Measurements from ENCODE around the gene IPO4. TPM values are rescaled to one million over a fixed set of nuclear protein-coding genes. Genes with fewer than 3 reads are reported as not detected.

Gene IPO4
- total RNA-seq, 1 donor from 2014 or later = 48.1 TPM

DNA sequence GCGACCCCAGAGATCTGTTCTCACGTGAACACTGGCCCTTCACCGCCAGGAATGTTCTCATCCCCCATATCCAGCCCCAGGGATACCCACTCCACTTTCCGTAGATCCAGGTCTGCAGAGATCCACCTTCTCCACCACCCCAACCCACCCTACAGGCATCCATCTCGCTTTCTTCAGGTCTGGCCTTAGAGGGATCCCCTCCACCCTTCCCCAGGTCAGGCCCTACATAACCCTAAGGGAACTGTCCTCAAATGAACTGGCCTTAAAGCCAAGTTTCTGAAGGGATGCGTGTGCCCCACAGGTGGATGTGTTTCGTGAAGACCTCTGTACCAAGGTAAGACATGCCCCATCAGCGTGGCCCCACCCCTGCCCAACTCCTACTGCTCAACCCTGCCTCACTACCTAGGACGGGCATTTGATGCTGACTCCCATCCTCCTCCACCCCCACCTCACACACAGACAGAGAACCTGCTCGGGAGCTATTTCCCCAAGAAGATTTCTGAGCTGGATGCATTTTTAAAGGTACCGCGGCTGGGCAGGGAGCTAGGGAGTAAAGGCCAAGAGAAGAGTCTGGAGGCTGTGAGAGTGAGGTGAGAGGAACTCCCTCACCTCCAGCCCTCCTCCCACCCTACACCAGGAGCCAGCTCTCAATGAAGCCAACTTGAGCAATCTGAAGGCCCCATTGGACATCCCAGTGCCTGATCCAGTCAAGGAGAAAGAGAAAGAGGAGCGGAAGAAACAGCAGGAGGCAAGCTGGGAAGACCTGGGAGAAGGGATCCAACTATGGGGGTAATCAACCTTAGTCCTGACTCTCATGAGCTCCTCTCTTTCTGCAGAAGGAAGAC, 51.7 kb downstream of the IPO4 start:
- intact Hi-C loops (cut with micrococcal nuclease) = loop anchor here (1.0 kb wide), 6 partner anchors 9 to 134 kb away; partner anchors contain the start of genes DCAF11, IPO4, IRF9 and NRL

DNA sequence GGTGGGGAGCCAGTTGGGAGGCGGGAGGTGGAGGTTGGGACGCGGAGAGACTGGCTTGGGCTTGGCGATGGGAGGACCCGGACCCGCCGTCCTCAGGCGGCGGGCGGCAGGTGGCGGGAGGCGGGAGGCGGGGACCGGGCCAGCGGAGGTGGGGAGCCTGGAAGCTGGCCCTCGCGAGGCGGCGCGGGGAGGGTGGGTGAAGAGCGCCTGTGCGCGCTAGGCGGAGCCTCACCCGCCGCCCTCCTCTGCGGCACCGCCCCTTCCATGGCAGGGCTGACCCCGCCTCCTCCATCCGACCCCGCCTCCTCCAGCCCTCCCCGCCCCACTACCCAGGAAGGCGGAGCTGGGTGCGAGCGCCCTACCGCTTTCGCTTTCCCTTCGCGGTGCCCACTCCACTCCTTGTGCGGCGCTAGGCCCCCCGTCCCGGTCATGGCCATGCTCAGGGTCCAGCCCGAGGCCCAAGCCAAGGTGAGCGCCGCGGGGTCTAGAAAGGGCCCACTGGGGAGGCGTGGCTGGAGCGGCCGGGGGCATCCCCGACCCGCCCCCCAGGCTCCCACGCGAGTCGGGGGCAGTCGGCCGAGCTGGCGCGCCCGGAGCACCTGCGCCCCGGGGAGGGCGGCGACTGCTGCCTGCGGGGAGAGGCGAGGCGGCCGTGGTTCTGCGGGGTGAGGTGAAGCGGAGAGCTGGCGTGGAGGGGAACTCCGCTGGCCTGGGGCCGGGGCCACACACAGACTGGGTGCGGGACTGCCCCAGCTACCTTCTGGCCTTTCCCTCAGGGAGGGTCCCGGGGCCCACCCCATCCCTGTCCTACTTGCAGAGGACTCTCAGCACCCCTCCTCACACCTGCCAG, 52.6 kb downstream of the IPO4 start, which contains the start of gene PSME1:
PSME1 (plus strand) TSS at position 361 of the 850 bp plus-strand sequence; CDS start at position 430, 69 bp downstream.
- intact Hi-C loops (cut with micrococcal nuclease) = loop anchor here (1.0 kb wide), 6 partner anchors 10 to 135 kb away; partner anchors contain the start of genes DCAF11, IPO4, IRF9 and NRL

DNA sequence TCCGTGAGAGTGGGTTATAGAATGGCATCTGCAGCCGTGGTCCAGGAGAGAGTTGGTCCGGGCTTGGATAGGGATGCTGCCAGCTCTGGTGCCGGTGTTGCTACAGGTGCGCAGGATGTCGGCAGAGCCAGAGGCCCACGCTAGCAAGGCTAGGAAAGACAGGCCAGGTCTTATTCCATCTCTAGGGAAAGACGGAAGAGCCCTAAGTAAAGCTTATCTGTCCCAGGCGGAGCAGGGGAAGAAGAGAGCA, 53.1 kb downstream of the IPO4 start:
- intact Hi-C loops (cut with micrococcal nuclease) = no loop called here

DNA sequence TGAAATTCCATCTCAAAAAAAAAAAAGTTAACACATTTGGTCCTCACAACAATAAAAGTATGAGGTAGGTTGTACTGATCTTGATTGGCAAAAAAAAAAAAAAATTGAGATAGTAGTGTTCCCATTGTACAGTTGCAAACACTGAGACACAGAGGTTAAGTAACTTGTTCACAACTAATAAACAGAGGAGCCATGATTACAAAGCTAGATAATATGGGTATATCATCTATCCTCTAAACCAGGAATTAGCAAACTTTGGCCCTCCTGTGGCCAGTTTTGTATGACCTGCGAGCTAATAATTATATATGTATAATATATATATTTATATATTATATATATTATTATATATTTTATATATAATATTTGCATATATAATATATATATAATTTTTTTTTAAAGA, 54.9 kb downstream of the IPO4 start:
- intact Hi-C loops (cut with micrococcal nuclease) = no loop called here

DNA sequence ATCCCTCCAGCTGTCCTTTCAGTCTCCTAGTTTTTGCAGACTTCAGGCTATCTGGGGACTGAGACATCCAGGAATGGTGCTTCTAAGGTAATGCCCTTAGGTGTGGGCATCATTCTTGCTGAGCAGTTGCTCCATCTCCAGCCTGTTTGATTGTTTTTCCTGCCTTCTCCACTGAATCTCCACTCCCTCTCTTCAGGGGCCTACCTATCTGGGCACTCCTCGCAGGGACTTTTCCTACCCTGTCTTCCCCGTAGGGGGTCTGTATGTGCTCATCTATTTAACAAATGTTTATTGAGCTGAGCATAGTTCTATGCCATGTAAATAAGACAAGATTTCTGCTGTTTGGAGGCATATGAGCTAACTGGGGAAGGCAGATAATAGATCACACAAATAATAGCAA, 55.6 kb downstream of the IPO4 start:
- intact Hi-C loops (cut with micrococcal nuclease) = no loop called here

DNA sequence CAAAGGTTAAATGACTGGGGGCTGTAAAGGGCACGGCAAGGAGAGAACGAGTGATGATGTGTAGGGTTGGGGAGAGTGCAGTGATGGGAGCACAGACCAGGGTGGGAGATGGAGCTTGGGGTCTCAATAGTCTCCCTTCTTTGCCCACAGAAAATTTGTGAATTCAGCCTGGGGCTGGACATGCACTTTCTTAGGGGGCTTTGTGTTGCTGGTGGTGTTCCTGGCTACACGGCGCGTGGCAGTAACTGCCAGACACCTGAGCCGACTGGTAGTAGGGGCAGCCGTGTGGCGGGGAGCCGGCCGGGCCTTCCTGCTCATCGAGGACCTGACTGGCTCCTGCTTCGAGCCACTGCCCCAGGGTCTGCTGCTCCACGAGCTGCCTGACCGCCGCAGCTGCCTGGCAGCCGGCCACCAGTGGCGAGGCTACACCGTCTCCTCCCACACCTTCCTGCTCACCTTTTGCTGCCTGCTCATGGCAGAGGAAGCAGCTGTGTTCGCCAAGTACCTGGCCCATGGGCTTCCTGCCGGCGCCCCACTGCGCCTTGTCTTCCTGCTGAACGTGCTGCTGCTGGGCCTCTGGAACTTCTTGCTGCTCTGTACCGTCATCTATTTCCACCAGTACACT, 56.4 kb downstream of the IPO4 start:
- intact Hi-C loops (cut with micrococcal nuclease) = no loop called here

DNA sequence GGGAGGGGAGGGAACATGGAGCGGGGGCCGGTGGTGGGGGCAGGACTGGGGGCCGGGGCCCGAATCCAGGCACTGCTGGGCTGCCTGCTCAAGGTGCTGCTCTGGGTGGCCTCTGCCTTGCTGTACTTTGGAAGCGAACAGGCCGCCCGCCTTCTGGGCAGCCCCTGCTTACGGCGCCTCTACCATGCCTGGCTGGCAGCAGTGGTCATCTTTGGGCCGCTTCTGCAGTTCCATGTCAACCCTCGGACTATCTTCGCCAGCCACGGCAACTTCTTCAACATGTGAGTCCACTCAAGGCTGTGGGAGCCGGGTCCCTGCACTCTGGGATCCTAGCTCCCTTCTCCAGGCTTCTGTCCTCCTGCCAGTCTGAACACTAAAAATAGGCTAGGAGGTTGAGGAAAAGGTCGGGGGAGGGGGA, 57.1 kb downstream of the IPO4 start:
- intact Hi-C loops (cut with micrococcal nuclease) = no loop called here

DNA sequence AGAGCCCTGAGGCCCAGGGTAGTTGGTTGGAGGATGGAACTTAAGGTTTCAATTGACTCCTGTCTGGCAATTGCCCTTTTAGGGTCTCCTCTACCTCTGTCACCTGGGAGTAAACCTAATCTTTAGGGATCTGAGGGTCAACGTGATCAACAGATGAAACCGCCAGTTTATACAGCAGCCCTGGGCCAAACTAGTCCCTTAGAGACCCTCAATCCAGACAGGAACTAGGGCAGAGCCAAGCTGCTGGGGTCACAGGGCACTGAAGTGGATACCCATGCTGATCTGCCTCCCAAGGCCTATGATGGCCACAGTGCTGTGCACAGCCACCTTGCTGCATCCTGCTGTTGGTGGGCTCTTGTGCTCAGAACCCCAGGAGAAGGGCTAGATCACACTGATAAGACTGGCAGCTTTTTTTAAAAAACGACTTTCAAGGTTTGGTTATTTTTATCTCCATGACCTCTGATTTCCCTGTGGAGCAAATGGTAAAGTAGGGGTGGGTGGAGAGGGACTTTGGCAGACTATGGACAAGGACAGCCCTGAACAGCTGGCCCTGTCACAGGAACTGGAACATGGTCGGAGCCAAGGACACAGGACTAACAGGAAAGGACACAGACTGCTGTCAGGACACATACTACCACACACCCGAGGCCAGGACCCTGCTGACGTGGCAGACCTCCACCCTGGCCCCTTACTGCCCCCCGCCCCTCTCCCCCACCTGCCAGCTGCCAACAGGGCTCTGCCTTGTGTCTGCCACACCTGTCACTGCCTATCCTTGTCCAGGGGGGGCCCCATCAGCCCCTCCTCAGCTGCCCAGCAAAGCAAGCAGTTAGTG, 57.7 kb downstream of the IPO4 start:
- intact Hi-C loops (cut with micrococcal nuclease) = no loop called here

DNA sequence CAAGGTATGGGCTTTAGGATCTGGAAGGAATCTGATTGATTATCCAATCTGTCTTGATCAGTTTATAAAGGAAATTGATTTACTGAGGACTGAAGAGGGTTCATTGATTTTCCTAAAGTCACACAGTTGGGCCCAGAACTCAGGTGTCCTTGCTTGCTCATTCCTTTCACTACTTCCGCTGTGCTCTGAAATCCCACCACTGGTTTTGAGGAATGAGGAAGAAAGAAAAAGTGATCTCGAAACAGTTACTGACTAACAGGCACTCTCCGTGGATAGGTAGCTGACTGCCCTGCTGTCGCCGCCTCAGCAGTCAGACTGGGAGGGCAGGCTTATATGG, 58.3 kb downstream of the IPO4 start, which contains the start of gene FITM1:
FITM1 (plus strand) TSS at position 280 of the 337 bp plus-strand sequence. CDS start 905 bp downstream, outside the sequence.
- intact Hi-C loops (cut with micrococcal nuclease) = no loop called here

Other genes starting within 250 kb of the IPO4 start
- 16.0 and 16.3 TPM in 2 replicates for gene DHRS4, start 235.0 kb downstream of the IPO4 start, total RNA-seq
- gene DHRS4L2, start 199.9 kb downstream of the IPO4 start, total RNA-seq = 17.6 and 19.0 TPM in 2 replicates
- gene CARMIL3, start 136.8 kb downstream of the IPO4 start, total RNA-seq = 2.3 and 3.2 TPM in 2 replicates
- gene CPNE6, start 117.3 kb downstream of the IPO4 start, total RNA-seq = not detected in 2 replicates
- 46.1 and 51.2 TPM in 2 replicates for gene PCK2, start 94.5 kb downstream of the IPO4 start, total RNA-seq
- gene DCAF11, start 74.0 kb downstream of the IPO4 start, total RNA-seq = 81.8 and 89.9 TPM in 2 replicates
- gene NRL, start 73.9 kb downstream of the IPO4 start, total RNA-seq = 2.4 and 2.5 TPM in 2 replicates
- 1.1 and 1.7 TPM in 2 replicates for gene FITM1, start 58.2 kb downstream of the IPO4 start, total RNA-seq
- gene PSME1, start 52.6 kb downstream of the IPO4 start, total RNA-seq = 545 and 567 TPM in 2 replicates
- gene EMC9, start 47.2 kb downstream of the IPO4 start, total RNA-seq = 17.9 and 18.2 TPM in 2 replicates
- gene PSME2, start 42.2 kb downstream of the IPO4 start, total RNA-seq = 802 and 822 TPM in 2 replicates
- 145 and 153 TPM in 2 replicates for gene RNF31, start 41.3 kb downstream of the IPO4 start, total RNA-seq
- gene IRF9, start 27.6 kb downstream of the IPO4 start, total RNA-seq = 304 and 321 TPM in 2 replicates
- gene REC8, start 16.7 kb downstream of the IPO4 start, total RNA-seq = 72.3 and 78.3 TPM in 2 replicates
- gene TM9SF1, start 6.6 kb upstream of the IPO4 start, total RNA-seq = 35.8 and 45.3 TPM in 2 replicates
- gene TSSK4, start 16.9 kb upstream of the IPO4 start, total RNA-seq = 0.27 and 0.83 TPM in 2 replicates
- gene CHMP4A, start 24.7 kb upstream of the IPO4 start, total RNA-seq = 96.5 and 104 TPM in 2 replicates
- gene MDP1, start 27.2 kb upstream of the IPO4 start, total RNA-seq = 11.8 and 14.5 TPM in 2 replicates
- 187 and 191 TPM in 2 replicates for gene NEDD8, start 43.6 kb upstream of the IPO4 start, total RNA-seq
- gene GMPR2, start 44.1 kb upstream of the IPO4 start, total RNA-seq = 58.0 and 71.9 TPM in 2 replicates
- gene TINF2, start 53.8 kb upstream of the IPO4 start, total RNA-seq = 148 and 151 TPM in 2 replicates
- gene TGM1, start 74.4 kb upstream of the IPO4 start, total RNA-seq = 6.4 and 6.7 TPM in 2 replicates
- gene RABGGTA, start 82.8 kb upstream of the IPO4 start, total RNA-seq = 51.6 and 55.3 TPM in 2 replicates
- 23.3 and 25.2 TPM in 2 replicates for gene DHRS1, start 111.0 kb upstream of the IPO4 start, total RNA-seq
- 40.1 and 42.6 TPM in 2 replicates for gene NOP9, start 111.0 kb upstream of the IPO4 start, total RNA-seq
- gene CIDEB, start 119.2 kb upstream of the IPO4 start, total RNA-seq = 23.7 and 27.8 TPM in 2 replicates
- gene LTB4R2, start 121.3 kb upstream of the IPO4 start, total RNA-seq = 15.1 and 17.8 TPM in 2 replicates
- 21.6 and 24.2 TPM in 2 replicates for gene LTB4R, start 122.7 kb upstream of the IPO4 start, total RNA-seq
- gene ADCY4, start 146.3 kb upstream of the IPO4 start, total RNA-seq = 4.3 and 5.3 TPM in 2 replicates
- 37.1 and 41.9 TPM in 2 replicates for gene RIPK3, start 151.2 kb upstream of the IPO4 start, total RNA-seq
- 0.59 TPM in 1 of 2 replicates, not detected in the other for gene NFATC4, start 179.4 kb upstream of the IPO4 start, total RNA-seq
- 0.12 and 0.17 TPM in 2 replicates for gene NYNRIN, start 210.2 kb upstream of the IPO4 start, total RNA-seq
- gene CBLN3, start 240.9 kb upstream of the IPO4 start, total RNA-seq = 17.7 and 18.5 TPM in 2 replicates
- 97.9 and 101 TPM in 2 replicates for gene KHNYN, start 241.1 kb upstream of the IPO4 start, total RNA-seq